Karpas-422 (cell line): ENCODE results near the gene PRSS50. TPM values are rescaled to one million over a fixed set of nuclear protein-coding genes. Genes with fewer than 3 reads are reported as not detected.

Experiments used
- DNase-seq: peaks from one replicate; pipeline ENCODE4 v3.0.0-alpha.2; 2015
- H2AFZ ChIP-seq: fragments of 200-600 bp; sonication (generic); 2 replicates; pipeline ENCODE4 v1.6.1; 2014; ENCODE audit warnings: antibody characterized with exemption, low read length, mixed read lengths
- H3K27ac ChIP-seq: fragments of 200-600 bp; sonication (generic); 2 replicates; pipeline ENCODE4 v1.5.1; 2014; ENCODE audit warnings: mild to moderate bottlenecking, low read length, moderate library complexity
- H3K27me3 ChIP-seq: fragments of 200-600 bp; sonication (generic); 2 replicates; pipeline ENCODE4 v1.6.1; 2014; ENCODE audit warnings: low read length, mixed read lengths
- H3K36me3 ChIP-seq: fragments of 200-600 bp; sonication (generic); 2 replicates; pipeline ENCODE4 v1.6.1; 2014; ENCODE audit warnings: low read length, mixed read lengths; ENCODE audit not compliant: insufficient read depth
- H3K4me1 ChIP-seq: fragments of 200-600 bp; sonication (generic); 2 replicates; pipeline ENCODE4 v1.6.1; 2014; ENCODE audit warnings: mild to moderate bottlenecking, low read length, mixed read lengths
- H3K4me2 ChIP-seq: fragments of 200-600 bp; sonication (generic); 2 replicates; pipeline ENCODE4 v1.6.1; 2014; ENCODE audit warnings: low read length, low read depth, mild to moderate bottlenecking; ENCODE audit not compliant: poor library complexity, severe bottlenecking
- H3K4me3 ChIP-seq: fragments of 200-600 bp; sonication (generic); 2 replicates; pipeline ENCODE4 v1.5.1; 2014; ENCODE audit warnings: mild to moderate bottlenecking, antibody characterized with exemption, low read length, mixed read lengths
- H3K79me2 ChIP-seq: fragments of 200-600 bp; sonication (generic); 2 replicates; pipeline ENCODE4 v1.6.1; 2014; ENCODE audit warnings: mild to moderate bottlenecking, low read length, mixed read lengths
- H3K9ac ChIP-seq: fragments of 200-600 bp; sonication (generic); 2 replicates; pipeline ENCODE4 v1.6.0; 2014; ENCODE audit warnings: low read length
- H3K9me2 ChIP-seq: fragments of 200-600 bp; sonication (generic), shearing (Covaris generic); replicated peaks from 2 replicates; pipeline ENCODE4 v1.6.0; 2014; ENCODE audit warnings: mild to moderate bottlenecking, low read length, moderate library complexity; ENCODE audit not compliant: insufficient read depth
- H3K9me3 ChIP-seq: fragments of 300-700, 200-600 bp; sonication (generic); 2 replicates; pipeline ENCODE4 v1.6.1; 2014; ENCODE audit warnings: low read length, mixed read lengths
- H4K20me1 ChIP-seq: fragments of 200-600 bp; sonication (generic); 2 replicates; pipeline ENCODE4 v1.6.1; 2014; ENCODE audit warnings: mild to moderate bottlenecking, antibody characterized with exemption, low read length, low read depth; ENCODE audit not compliant: insufficient read depth
- total RNA-seq: library from RNA; depleted of rRNA; stranded (reverse); fragments of >200 nt; shearing (Covaris generic); gene quantifications from 2 replicates; pipeline ENCODE4 v1.2.3, GENCODE V29; 2014; ENCODE audit warnings: low replicate concordance

Gene PRSS50
- total RNA-seq, 1 experiment from 2014 or later, result not detected

GRCh38 chr3:46712191-46713049, 5.2 kb downstream of the PRSS50 start:
- no peaks in the 10 kb centered on the region for H3K9me2 ChIP-seq
- H4K20me1 ChIP-seq, result no peaks in the 10 kb centered on the region
- no peak overlapping the region for H3K9ac ChIP-seq
- no peaks in the 10 kb centered on the region for H3K36me3 ChIP-seq
- H3K4me1 ChIP-seq, result no peaks in the 10 kb centered on the region
- H3K4me2 ChIP-seq, result no peak overlapping the region
- no peak overlapping the region for H3K27ac ChIP-seq
- H2AFZ ChIP-seq, result no peak overlapping the region
- no peak overlapping the region for H3K4me3 ChIP-seq
- no peak for DNase-seq
- H3K9me3 ChIP-seq, result no peaks in the 10 kb centered on the region
- no peaks in the 10 kb centered on the region for H3K27me3 ChIP-seq
- no peaks in the 10 kb centered on the region for H3K79me2 ChIP-seq

GRCh38 chr3:46711760-46712159, 5.9 kb downstream of the PRSS50 start:
- no peak overlapping the region for H3K27ac ChIP-seq
- H3K9ac ChIP-seq, result no peak overlapping the region
- DNase-seq, result no peak
- no peaks in the 10 kb centered on the region for H3K9me3 ChIP-seq
- no peaks in the 10 kb centered on the region for H3K79me2 ChIP-seq
- no peaks in the 10 kb centered on the region for H3K9me2 ChIP-seq
- no peaks in the 10 kb centered on the region for H4K20me1 ChIP-seq
- no peak overlapping the region for H3K4me2 ChIP-seq
- H2AFZ ChIP-seq, result no peak overlapping the region
- no peak overlapping the region for H3K4me3 ChIP-seq
- H3K27me3 ChIP-seq, result no peaks in the 10 kb centered on the region
- no peaks in the 10 kb centered on the region for H3K4me1 ChIP-seq
- H3K36me3 ChIP-seq, result no peaks in the 10 kb centered on the region

- Histone ChIP-seq H3K4me2 (no peak overlapping the region), H3K36me3 (no peaks in the 10 kb centered on the region), H3K4me3 (no peak overlapping the region), H3K27ac (no peak overlapping the region), H3K9ac (no peak overlapping the region), H3K9me3 (no peaks in the 10 kb centered on the region), H4K20me1 (no peaks in the 10 kb centered on the region), H2AFZ (no peak overlapping the region), H3K79me2 (no peaks in the 10 kb centered on the region), H3K9me2 (no peaks in the 10 kb centered on the region), H3K27me3 (no peaks in the 10 kb centered on the region), H3K4me1 (no peaks in the 10 kb centered on the region)
- no peak for DNase-seq
These were observed 6.4 kb downstream of the PRSS50 start for GRCh38 chr3:46711305-46711704.

GRCh38 chr3:46710671-46711295, 6.9 kb downstream of the PRSS50 start:
- Histone ChIP-seq H3K9me3 (no peaks in the 10 kb centered on the region), H3K27me3 (no peaks in the 10 kb centered on the region), H4K20me1 (no peaks in the 10 kb centered on the region), H3K4me2 (no peak overlapping the region), H3K79me2 (no peaks in the 10 kb centered on the region), H3K36me3 (no peaks in the 10 kb centered on the region), H3K4me1 (no peaks in the 10 kb centered on the region), H2AFZ (no peak overlapping the region), H3K27ac (no peak overlapping the region), H3K9me2 (no peaks in the 10 kb centered on the region), H3K4me3 (no peak overlapping the region), H3K9ac (no peak overlapping the region)
- DNase-seq, result no peak

GRCh38 chr3:46710229-46710628, 7.4 kb downstream of the PRSS50 start:
- Histone ChIP-seq H3K79me2 (no peaks in the 10 kb centered on the region), H3K9me2 (no peaks in the 10 kb centered on the region), H3K9ac (no peak overlapping the region)

GRCh38 chr3:46709721-46710120, 7.9 kb downstream of the PRSS50 start:
- no peaks in the 10 kb centered on the region for H3K9me3 ChIP-seq
- H3K79me2 ChIP-seq, result no peaks in the 10 kb centered on the region
- no peaks in the 10 kb centered on the region for H3K9me2 ChIP-seq
- no peak overlapping the region for H2AFZ ChIP-seq
- no peaks in the 10 kb centered on the region for H4K20me1 ChIP-seq
- H3K27ac ChIP-seq, result no peak overlapping the region
- no peaks in the 10 kb centered on the region for H3K4me1 ChIP-seq
- no peak overlapping the region for H3K4me3 ChIP-seq
- DNase-seq, result no peak
- no peaks in the 10 kb centered on the region for H3K36me3 ChIP-seq
- no peak overlapping the region for H3K4me2 ChIP-seq
- H3K9ac ChIP-seq, result no peak overlapping the region
- no peaks in the 10 kb centered on the region for H3K27me3 ChIP-seq

More at GRCh38 chr3:46710229-46710628, 7.4 kb downstream of the PRSS50 start:
- Histone ChIP-seq H3K4me2 (no peak overlapping the region), H3K9me3 (no peaks in the 10 kb centered on the region), H2AFZ (no peak overlapping the region), H4K20me1 (no peaks in the 10 kb centered on the region), H3K4me3 (no peak overlapping the region), H3K36me3 (no peaks in the 10 kb centered on the region), H3K4me1 (no peaks in the 10 kb centered on the region), H3K27me3 (no peaks in the 10 kb centered on the region), H3K27ac (no peak overlapping the region)
- DNase-seq, result no peak

GRCh38 chr3:46709157-46709654, 8.5 kb downstream of the PRSS50 start:
- Histone ChIP-seq H3K9ac (no peak overlapping the region), H3K9me3 (no peaks in the 10 kb centered on the region), H4K20me1 (no peaks in the 10 kb centered on the region), H3K9me2 (no peaks in the 10 kb centered on the region), H3K4me2 (no peak overlapping the region), H3K4me3 (no peak overlapping the region), H3K27ac (no peak overlapping the region), H3K79me2 (no peaks in the 10 kb centered on the region), H3K36me3 (no peaks in the 10 kb centered on the region), H3K4me1 (no peaks in the 10 kb centered on the region), H2AFZ (no peak overlapping the region), H3K27me3 (no peaks in the 10 kb centered on the region)
- DNase-seq, result no peak

- DNase-seq, result no peak
- no peaks in the 10 kb centered on the region for H3K36me3 ChIP-seq
- no peaks in the 10 kb centered on the region for H3K4me1 ChIP-seq
- H3K9me2 ChIP-seq, result no peaks in the 10 kb centered on the region
- H3K4me2 ChIP-seq, result no peak overlapping the region
- no peak overlapping the region for H3K27ac ChIP-seq
- no peaks in the 10 kb centered on the region for H3K79me2 ChIP-seq
- no peak overlapping the region for H2AFZ ChIP-seq
- no peaks in the 10 kb centered on the region for H4K20me1 ChIP-seq
- no peaks in the 10 kb centered on the region for H3K27me3 ChIP-seq
- H3K9me3 ChIP-seq, result no peaks in the 10 kb centered on the region
- H3K9ac ChIP-seq, result no peak overlapping the region
- H3K4me3 ChIP-seq, result no peak overlapping the region
These were observed 9.1 kb downstream of the PRSS50 start for GRCh38 chr3:46708401-46709156.
